Mesenchymal stem cell (in vitro differentiated cells and primary cell): ENCODE data around the gene TRIL.

Experiments used
- DNase-seq: peaks from one replicate; pipeline ENCODE4 v3.0.0-alpha.2; 2013
- H2AFZ ChIP-seq: one replicate; pipeline ENCODE4 v1.6.1; 2013; ENCODE audit warnings: low read depth, mild to moderate bottlenecking, control low read depth, inconsistent platforms, low read length, moderate library complexity
- H2AK5ac ChIP-seq: 2 replicates; pipeline ENCODE4 v1.6.1; 2013; ENCODE audit warnings: low read length, moderate library complexity, mild to moderate bottlenecking, inconsistent platforms; ENCODE audit not compliant: severe bottlenecking
- H2BK120ac ChIP-seq: one replicate; pipeline ENCODE4 v1.6.1; 2013; ENCODE audit warnings: low read depth, mild to moderate bottlenecking, inconsistent platforms, low read length, moderate library complexity
- H2BK12ac ChIP-seq, 2 experiments: one replicate each; pipeline ENCODE4 v1.6.1; 2013; ENCODE audit warnings: inconsistent platforms in 2 of 2, low read length in 2 of 2, mild to moderate bottlenecking in 2 of 2, moderate library complexity in 2 of 2, control low read depth in 1 of 2
- H2BK15ac ChIP-seq: one replicate; pipeline ENCODE4 v1.6.1; 2013; ENCODE audit warnings: mild to moderate bottlenecking, low read depth, inconsistent platforms; ENCODE audit not compliant: poor library complexity, severe bottlenecking
- H2BK5ac ChIP-seq: 2 replicates; pipeline ENCODE4 v1.6.1; 2013; ENCODE audit warnings: low read depth, mild to moderate bottlenecking, low read length, control low read depth, inconsistent platforms; ENCODE audit not compliant: poor library complexity, severe bottlenecking
- H3K14ac ChIP-seq, 2 experiments: one replicate each; pipeline ENCODE4 v1.6.1; 2013; ENCODE audit warnings: inconsistent platforms in 2 of 2, low read length in 2 of 2, control low read depth in 1 of 2, mild to moderate bottlenecking in 1 of 2, moderate library complexity in 1 of 2
- H3K18ac ChIP-seq, 2 experiments: one replicate each; pipeline ENCODE4 v1.6.1; 2013; ENCODE audit warnings: inconsistent platforms in 2 of 2, low read length in 2 of 2, control low read depth in 1 of 2, low read depth in 1 of 2, mild to moderate bottlenecking in 1 of 2
- H3K23ac ChIP-seq, 2 experiments: one replicate each; pipeline ENCODE4 v1.6.1; 2013; ENCODE audit warnings: inconsistent platforms in 2 of 2, low read length in 2 of 2, mild to moderate bottlenecking in 2 of 2, moderate library complexity in 2 of 2, control low read depth in 1 of 2
- H3K27ac ChIP-seq: 2 replicates; pipeline ENCODE4 v1.5.1; 2013; ENCODE audit warnings: mild to moderate bottlenecking, moderate library complexity, low read length, control low read depth, inconsistent platforms; ENCODE audit not compliant: poor library complexity, severe bottlenecking
- H3K27me3 ChIP-seq, 2 experiments: 2 replicates each; pipeline versions ENCODE4 v1.6.1 to v1.7.0; 2013; ENCODE audit warnings: low read length in 2 of 2, mild to moderate bottlenecking in 2 of 2, moderate library complexity in 2 of 2, control low read depth in 1 of 2, inconsistent platforms in 1 of 2; ENCODE audit not compliant: control insufficient read depth in 1 of 2, insufficient read depth in 1 of 2
- H3K36me3 ChIP-seq, 2 experiments: 2 replicates each; pipeline versions ENCODE4 v1.6.1 to v1.7.0; 2013; ENCODE audit warnings: low read length in 2 of 2, control low read depth in 1 of 2, inconsistent platforms in 1 of 2, low read depth in 1 of 2, mild to moderate bottlenecking in 1 of 2; ENCODE audit not compliant: insufficient read depth in 2 of 2, control insufficient read depth in 1 of 2
- H3K4ac ChIP-seq, 2 experiments: one replicate each; pipeline ENCODE4 v1.6.1; 2013; ENCODE audit warnings: inconsistent platforms in 2 of 2, low read length in 2 of 2, mild to moderate bottlenecking in 2 of 2, moderate library complexity in 2 of 2, control low read depth in 1 of 2, low read depth in 1 of 2
- H3K4me1 ChIP-seq: 2 replicates; pipeline ENCODE4 v1.6.1; 2013; ENCODE audit warnings: low read depth, low read length, control low read depth; ENCODE audit not compliant: control insufficient read depth, insufficient read depth
- H3K4me2 ChIP-seq: 2 replicates; pipeline ENCODE4 v1.6.1; 2013; ENCODE audit warnings: low read length, mild to moderate bottlenecking, inconsistent platforms; ENCODE audit not compliant: poor library complexity, severe bottlenecking
- H3K4me3 ChIP-seq, 2 experiments: 2 replicates each; pipeline versions ENCODE4 v1.5.1 to v1.7.0; 2013; ENCODE audit warnings: low read length in 2 of 2, mild to moderate bottlenecking in 2 of 2, control low read depth in 1 of 2, low read depth in 1 of 2; ENCODE audit not compliant: insufficient read depth in 1 of 2
- H3K79me1 ChIP-seq: replicated peaks from 2 replicates; pipeline ENCODE4 v1.6.1; 2013; ENCODE audit warnings: mild to moderate bottlenecking, control low read depth, low read length, inconsistent platforms; ENCODE audit not compliant: poor library complexity, severe bottlenecking
- H3K9ac ChIP-seq: 2 replicates; pipeline ENCODE4 v1.7.0; 2013; ENCODE audit warnings: mild to moderate bottlenecking, low read length, moderate library complexity
- H3K9me3 ChIP-seq: 2 replicates; pipeline ENCODE4 v1.7.0; 2013; ENCODE audit warnings: mild to moderate bottlenecking, low read length; ENCODE audit not compliant: control insufficient read depth
- H4K8ac ChIP-seq: one replicate; pipeline ENCODE4 v1.6.1; 2013; ENCODE audit warnings: inconsistent platforms, mild to moderate bottlenecking, low read length, moderate library complexity
- H4K91ac ChIP-seq: one replicate; pipeline ENCODE4 v1.6.1; 2013; ENCODE audit warnings: mild to moderate bottlenecking, low read length, inconsistent platforms
- WGBS: methylation state at CpG from one replicate; pipeline ENCODE4 v1.1.7; 2013; ENCODE audit warnings: mixed read lengths; 5-methylcytosine and 5-hydroxymethylcytosine counted together

TRIL gene

DNA sequence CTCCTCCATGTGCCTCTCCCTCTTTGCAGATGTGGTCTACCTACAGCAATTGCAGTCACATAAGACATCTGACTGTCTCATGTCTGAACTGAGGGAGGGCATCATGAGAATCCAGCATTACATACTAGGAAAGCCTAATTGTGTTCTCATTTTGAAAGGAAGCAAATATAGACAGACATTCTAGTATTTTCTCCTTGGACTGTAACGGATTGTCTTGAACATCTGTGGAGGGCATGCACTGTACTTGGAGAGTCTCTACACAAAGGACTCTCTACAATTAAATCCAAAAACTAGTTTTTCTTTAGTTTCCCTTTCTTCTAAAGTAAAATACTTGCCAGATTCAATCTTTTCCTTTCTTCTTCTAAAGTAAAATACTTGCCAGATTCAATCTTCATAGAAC, 34.7 kb upstream of the TRIL start:
- Histone ChIP-seq H3K4me3 (no peak overlapping the region), H2AK5ac (no peak overlapping the region), H3K23ac (no peak overlapping the region), H3K9me3 (no peaks in the 10 kb centered on the region), H3K27me3 (no peaks in the 10 kb centered on the region), H3K36me3 (no peaks in the 10 kb centered on the region), H2AFZ (no peak overlapping the region), H4K91ac (no peak overlapping the region), H3K9ac (no peak overlapping the region), H3K4me1 (no peaks in the 10 kb centered on the region), H3K27ac (no peak overlapping the region), H2BK12ac (no peak overlapping the region), H2BK120ac (no peak overlapping the region), H2BK5ac (no peak overlapping the region), H3K4ac (no peak overlapping the region), H3K18ac (no peak overlapping the region), H3K79me1 (no peaks in the 10 kb centered on the region), H3K14ac (no peak overlapping the region), H3K4me2 (no peak overlapping the region), H2BK15ac (no peak overlapping the region), H4K8ac (no peak overlapping the region)
- no peak for DNase-seq
- WGBS, result 96% methylated on average over 1 of the region's 1 CpG

DNA sequence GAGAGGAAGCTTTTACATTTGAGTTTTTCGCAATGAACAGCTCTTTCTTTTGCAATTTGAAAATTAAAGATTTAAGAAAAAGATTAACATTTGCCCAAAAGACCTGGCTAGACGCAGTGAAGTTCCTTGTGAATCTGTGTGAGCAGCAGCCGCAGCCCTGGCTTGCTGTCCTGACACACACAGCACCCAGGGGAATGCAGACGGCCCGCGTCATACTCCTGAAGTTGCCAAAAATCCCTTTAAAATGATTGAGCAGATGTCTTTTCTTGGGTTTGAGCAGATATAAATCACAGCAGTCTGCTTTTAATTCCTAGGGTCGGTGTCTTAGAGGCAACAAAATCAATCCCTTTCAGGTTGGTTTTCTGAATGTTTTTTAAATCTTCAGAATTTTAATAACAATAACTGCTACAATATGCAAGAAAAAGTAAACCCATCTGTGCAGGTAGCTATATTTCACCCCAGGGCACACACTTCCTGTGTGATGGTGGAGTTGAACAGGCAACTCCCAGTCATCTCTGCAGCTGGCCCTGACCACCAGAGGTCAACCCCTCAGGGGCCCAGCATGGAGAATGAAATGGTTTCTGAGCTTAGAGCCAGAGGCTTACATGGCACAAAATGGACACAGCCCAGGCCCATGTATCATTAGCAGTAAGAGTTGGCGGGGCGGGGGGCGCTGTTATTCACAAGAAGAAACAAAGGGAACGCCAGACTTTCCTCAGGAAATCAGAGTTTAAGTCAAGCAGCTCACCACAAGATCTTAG, 32.2 kb upstream of the TRIL start:
- 66% methylated on average over 9 of the region's 11 CpGs for WGBS

DNA sequence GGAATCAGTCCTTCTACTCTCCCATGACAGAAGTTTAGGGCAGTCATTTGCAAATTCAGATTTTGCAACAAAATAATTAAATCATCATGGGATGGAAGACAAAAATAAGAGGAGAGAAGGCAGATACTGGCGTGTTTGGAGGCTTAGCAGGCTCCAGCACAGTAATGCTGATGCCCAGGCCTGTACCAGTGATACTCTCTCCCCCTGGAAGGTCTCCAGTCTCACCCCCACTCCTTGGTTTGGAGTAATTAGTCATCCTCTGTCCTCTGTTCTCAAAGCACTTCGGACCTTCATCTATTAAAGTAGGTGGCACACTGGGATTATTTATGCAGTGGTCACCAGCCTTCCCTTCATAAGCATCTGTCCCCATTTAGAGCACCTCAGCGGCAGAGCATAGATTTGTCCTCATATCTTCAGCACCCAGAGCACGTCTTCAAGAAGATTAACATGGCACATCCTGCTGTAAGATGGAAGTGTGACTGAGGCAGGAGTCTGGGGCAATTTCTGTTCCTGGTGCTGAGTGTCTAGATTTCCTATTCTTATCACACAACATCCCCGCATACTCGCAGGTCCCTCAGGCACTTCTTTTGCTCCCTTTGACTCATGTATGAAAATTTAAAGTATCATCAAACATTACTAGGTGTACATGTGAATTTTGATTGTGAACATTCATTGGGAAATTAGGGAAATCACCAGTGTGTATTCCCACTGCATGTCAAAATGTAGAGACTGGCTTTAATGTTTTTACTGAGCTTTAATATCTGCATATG, 31.3 kb upstream of the TRIL start:
- H3K14ac ChIP-seq, result no peak overlapping the region
- H4K8ac ChIP-seq, result peak overlapping the region; percentile 56
- no peak overlapping the region for H3K4me2 ChIP-seq
- H2AFZ ChIP-seq, result no peak overlapping the region
- H3K79me1 ChIP-seq, result no peaks in the 10 kb centered on the region
- peak overlapping the region; percentile 13 for H2BK120ac ChIP-seq
- no peaks in the 10 kb centered on the region for H3K36me3 ChIP-seq
- WGBS, result 65% methylated on average over 2 of the region's 6 CpGs
- H3K4me1 ChIP-seq, result peaks cover 2% of the 10 kb centered on the region
- H3K4me3 ChIP-seq, result peak overlapping the region in 1 of 2 experiments; percentile 22
- no peak overlapping the region for H3K27ac ChIP-seq
- H3K9ac ChIP-seq, result peak overlapping the region; percentile 15
- no peaks in the 10 kb centered on the region for H3K9me3 ChIP-seq
- no peaks in the 10 kb centered on the region for H3K27me3 ChIP-seq
- no peak overlapping the region for H3K23ac ChIP-seq
- no peak overlapping the region for H2AK5ac ChIP-seq
- no peak overlapping the region for H2BK5ac ChIP-seq
- H2BK12ac ChIP-seq, result peak overlapping the region; percentile 7 to 99
- H4K91ac ChIP-seq, result peak overlapping the region; percentile 8
- peak overlapping the region; percentile 3 to 6 for H3K4ac ChIP-seq
- H3K18ac ChIP-seq, result peak overlapping the region; percentile 41 to 80
- H2BK15ac ChIP-seq, result no peak overlapping the region
- DNase-seq, result no peak

More for the DNA sequence above, 32.2 kb upstream of the TRIL start:
- no peak overlapping the region for H2BK15ac ChIP-seq
- peak overlapping the region in 1 of 2 experiments; percentile 5 for H3K23ac ChIP-seq
- H3K4me3 ChIP-seq, result peak overlapping the region in 1 of 2 experiments; percentile 29
- no peak overlapping the region for H2AK5ac ChIP-seq
- H3K36me3 ChIP-seq, result no peaks in the 10 kb centered on the region
- H2BK5ac ChIP-seq, result no peak overlapping the region
- no peak overlapping the region for H3K14ac ChIP-seq
- H3K9ac ChIP-seq, result peak overlapping the region; percentile 15
- H3K4ac ChIP-seq, result peak overlapping the region in 1 of 2 experiments; percentile 51
- H3K18ac ChIP-seq, result peak overlapping the region in 1 of 2 experiments; percentile 41
- peak overlapping the region; percentile 56 to 59 for H2BK12ac ChIP-seq
- H3K27ac ChIP-seq, result no peak overlapping the region
- H4K8ac ChIP-seq, result peak overlapping the region; percentile 33
- H3K4me1 ChIP-seq, result no peaks in the 10 kb centered on the region
- no peak overlapping the region for H4K91ac ChIP-seq
- no peaks in the 10 kb centered on the region for H3K27me3 ChIP-seq
- H3K79me1 ChIP-seq, result no peaks in the 10 kb centered on the region
- DNase-seq, result peak; percentile 17
- no peak overlapping the region for H2BK120ac ChIP-seq
- H2AFZ ChIP-seq, result no peak overlapping the region
- H3K4me2 ChIP-seq, result no peak overlapping the region
- H3K9me3 ChIP-seq, result no peaks in the 10 kb centered on the region

DNA sequence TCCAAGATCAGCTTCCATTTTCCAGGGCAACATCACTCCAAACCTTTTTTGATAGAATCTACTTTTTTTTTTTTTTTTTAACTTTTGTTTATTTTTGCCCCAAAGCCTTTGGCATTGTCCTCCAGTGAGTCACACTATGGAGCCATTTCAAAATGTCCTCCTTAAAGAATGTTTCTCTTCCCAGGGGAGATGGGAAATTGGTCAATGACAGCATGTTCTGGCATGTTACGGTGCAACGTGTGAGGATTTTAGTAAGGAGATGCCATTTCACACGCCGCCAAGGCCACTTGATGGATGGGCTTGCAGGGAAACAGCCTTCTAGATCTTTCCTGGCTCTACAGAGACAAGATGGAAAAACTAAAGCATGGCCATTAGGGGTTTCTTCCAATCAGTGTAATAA, 30.7 kb upstream of the TRIL start:
- Histone ChIP-seq H3K4me1 (peaks cover 2% of the 10 kb centered on the region), H3K4me3 (peak overlapping the region in 1 of 2 experiments; percentile 22), H3K27me3 (no peaks in the 10 kb centered on the region), H3K79me1 (no peaks in the 10 kb centered on the region), H4K8ac (no peak overlapping the region), H3K9me3 (no peaks in the 10 kb centered on the region), H3K4me2 (no peak overlapping the region), H4K91ac (no peak overlapping the region), H2AK5ac (no peak overlapping the region), H2BK5ac (no peak overlapping the region), H3K9ac (no peak overlapping the region), H2BK12ac (peak overlapping the region in 1 of 2 experiments; percentile 21), H3K14ac (no peak overlapping the region), H2BK120ac (no peak overlapping the region), H3K36me3 (no peaks in the 10 kb centered on the region), H3K27ac (no peak overlapping the region), H3K18ac (peak overlapping the region in 1 of 2 experiments; percentile 18), H3K4ac (no peak overlapping the region), H3K23ac (no peak overlapping the region), H2AFZ (no peak overlapping the region), H2BK15ac (no peak overlapping the region)
- peak; percentile 95 for DNase-seq
- 7% methylated on average over 4 of the region's 4 CpGs for WGBS
